ENCODE data around the gene ETV7. TPM values are rescaled to one million over a fixed set of nuclear protein-coding genes. Genes with fewer than 3 reads are reported as not detected.

Gene ETV7
- total RNA-seq, 2 donors from 2014 or later, result 2.6 to 5.4 TPM

DNA sequence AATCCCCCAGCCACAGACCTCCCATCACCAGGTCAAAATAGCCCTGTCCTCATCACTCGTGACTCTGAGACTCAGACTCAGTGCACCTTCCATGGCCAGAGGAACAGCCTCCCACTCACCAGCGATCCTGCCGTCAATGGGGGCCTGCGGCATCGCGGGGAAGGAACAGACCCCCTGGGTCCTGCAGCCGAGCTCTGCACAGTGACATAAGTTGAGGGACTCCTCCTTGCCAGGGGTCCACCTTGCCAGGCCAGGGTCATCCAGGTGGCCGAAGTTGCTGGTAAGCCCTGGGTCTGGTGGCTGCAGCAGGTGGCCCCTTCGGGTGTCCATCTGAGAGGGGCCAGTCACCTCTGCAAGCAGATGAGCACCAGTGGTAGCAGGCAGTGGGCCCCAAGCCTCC lies 16.3 kb downstream of the ETV7 start:
- Histone ChIP-seq H3K9me3 (no peaks in the 10 kb centered on the region), H3K4me1 (ENCODE audit: control insufficient read depth in 1 of 2, low read depth in 2 of 2) (peaks cover 0 to 19% of the 10 kb centered on the region in 2 donors), H3K36me3 (no peaks in the 10 kb centered on the region), H3K27ac (no peak overlapping the region), H3K4me3 (no peak overlapping the region), H3K27me3 (replicated peaks; ENCODE audit: insufficient read depth) (no peaks in the 10 kb centered on the region)
- ATAC-seq (ENCODE audit: insufficient number of reproducible peaks, low FRiP score, low read depth) (no peak), DNase-seq (ENCODE audit: low spot score) (no peak)
- TF ChIP-seq, protein P1, sequence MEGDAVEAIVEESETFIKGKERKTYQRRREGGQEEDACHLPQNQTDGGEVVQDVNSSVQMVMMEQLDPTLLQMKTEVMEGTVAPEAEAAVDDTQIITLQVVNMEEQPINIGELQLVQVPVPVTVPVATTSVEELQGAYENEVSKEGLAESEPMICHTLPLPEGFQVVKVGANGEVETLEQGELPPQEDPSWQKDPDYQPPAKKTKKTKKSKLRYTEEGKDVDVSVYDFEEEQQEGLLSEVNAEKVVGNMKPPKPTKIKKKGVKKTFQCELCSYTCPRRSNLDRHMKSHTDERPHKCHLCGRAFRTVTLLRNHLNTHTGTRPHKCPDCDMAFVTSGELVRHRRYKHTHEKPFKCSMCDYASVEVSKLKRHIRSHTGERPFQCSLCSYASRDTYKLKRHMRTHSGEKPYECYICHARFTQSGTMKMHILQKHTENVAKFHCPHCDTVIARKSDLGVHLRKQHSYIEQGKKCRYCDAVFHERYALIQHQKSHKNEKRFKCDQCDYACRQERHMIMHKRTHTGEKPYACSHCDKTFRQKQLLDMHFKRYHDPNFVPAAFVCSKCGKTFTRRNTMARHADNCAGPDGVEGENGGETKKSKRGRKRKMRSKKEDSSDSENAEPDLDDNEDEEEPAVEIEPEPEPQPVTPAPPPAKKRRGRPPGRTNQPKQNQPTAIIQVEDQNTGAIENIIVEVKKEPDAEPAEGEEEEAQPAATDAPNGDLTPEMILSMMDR (IDR thresholded peaks at IDR 0.05), result no peak

DNA sequence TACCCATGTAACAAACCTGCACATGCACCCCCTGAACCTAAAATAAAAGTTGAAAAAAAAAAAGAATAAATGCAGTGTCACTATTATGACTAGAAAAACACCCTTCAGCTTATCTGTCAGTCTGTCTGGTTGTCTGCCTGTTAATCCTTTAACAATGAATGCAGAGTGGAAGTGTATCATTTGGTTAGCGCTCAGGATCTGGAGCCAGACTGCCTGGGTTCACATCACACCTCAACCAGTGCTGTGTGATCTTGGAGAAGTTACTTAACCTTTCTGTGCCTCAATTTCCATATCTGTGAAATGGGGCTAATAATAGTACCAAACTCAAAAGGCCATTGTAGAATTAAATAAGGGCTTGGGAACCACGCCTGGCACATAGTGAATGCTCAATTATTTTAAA lies 16.8 kb downstream of the ETV7 start:
- Histone ChIP-seq H3K9me3 (no peaks in the 10 kb centered on the region), H3K27me3 (replicated peaks; ENCODE audit: insufficient read depth) (no peaks in the 10 kb centered on the region), H3K4me1 (ENCODE audit: control insufficient read depth in 1 of 2, low read depth in 2 of 2) (peaks cover 0 to 16% of the 10 kb centered on the region in 2 donors), H3K27ac (no peak overlapping the region), H3K36me3 (no peaks in the 10 kb centered on the region), H3K4me3 (no peak overlapping the region)
- DNase-seq (ENCODE audit: low spot score) (no peak), ATAC-seq (ENCODE audit: insufficient number of reproducible peaks, low FRiP score, low read depth) (no peak)
- TF ChIP-seq, protein P1 (IDR thresholded peaks at IDR 0.05), result no peak

DNA sequence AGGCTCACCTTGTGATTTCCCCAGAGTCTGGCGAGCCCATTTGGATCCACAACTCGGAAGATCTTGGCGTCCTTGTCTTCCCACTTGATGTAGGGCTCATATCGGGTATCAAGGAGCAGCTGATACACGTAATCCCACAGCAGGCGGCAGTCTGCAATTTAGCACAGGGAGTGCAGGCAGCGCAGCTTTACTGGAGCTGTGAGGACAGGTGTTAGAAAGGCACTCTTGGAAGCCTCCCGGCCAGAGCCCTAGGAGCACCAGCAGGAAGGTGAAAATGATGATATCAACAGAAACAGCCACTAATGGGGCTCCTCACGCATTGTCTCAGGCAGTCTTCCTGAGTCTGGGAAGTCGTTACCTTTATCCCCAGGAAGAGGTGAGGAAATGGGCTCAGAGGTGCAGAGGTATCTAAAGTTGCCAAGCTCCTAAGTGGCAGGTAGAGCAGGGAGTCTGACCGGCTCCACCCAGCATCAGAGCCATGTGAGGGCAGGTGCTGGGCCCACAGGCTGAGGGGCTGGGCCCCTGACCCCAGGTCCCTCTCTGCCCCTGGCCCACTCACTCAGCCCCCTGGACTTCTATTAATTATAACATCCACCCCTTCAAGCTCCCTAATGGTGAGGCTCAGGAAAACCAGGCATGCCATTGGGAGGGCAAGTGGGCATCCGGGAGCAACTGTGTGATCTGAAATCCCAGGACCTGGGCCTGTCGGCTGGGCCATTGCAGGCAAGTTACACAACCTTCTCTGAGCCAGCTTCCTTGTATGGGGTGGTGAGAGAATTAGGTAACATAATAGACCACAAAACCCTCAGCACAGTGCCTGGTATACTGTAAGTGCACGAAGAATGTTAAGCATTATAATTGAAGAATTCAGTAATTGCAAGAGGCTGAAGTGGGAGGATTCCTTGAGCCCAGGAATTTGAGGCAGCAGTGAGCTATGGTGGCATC lies 18.3 kb downstream of the ETV7 start:
- Histone ChIP-seq H3K9me3 (no peaks in the 10 kb centered on the region), H3K27ac (no peak overlapping the region), H3K27me3 (replicated peaks; ENCODE audit: insufficient read depth) (no peaks in the 10 kb centered on the region), H3K36me3 (no peaks in the 10 kb centered on the region), H3K4me3 (no peak overlapping the region), H3K4me1 (ENCODE audit: control insufficient read depth in 1 of 2, low read depth in 2 of 2) (peaks cover 0 to 1% of the 10 kb centered on the region in 2 donors)
- ATAC-seq (ENCODE audit: insufficient number of reproducible peaks, low FRiP score, low read depth) (no peak), DNase-seq (ENCODE audit: low spot score) (no peak)
- TF ChIP-seq, protein P1 (IDR thresholded peaks at IDR 0.05), result no peak

DNA sequence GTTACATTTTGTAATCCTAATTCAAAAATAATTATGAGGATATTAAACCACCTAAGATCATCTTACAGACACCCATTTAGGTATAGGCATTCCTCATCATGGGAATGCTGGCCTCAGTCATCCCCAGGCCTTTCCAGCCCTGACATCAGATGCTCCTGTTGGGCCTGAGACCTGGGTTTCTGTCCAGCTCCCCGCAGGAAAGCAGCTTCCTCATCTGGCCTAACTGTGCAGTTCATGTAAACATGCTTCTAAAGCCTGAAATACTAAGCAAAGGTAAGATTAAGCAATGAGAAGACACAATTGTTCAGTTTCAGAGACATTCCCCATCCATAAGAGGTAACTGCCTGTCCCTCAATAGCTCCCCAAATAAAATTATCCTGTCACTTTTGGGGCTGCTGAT lies 19.0 kb downstream of the ETV7 start:
- Histone ChIP-seq H3K27ac (no peak overlapping the region), H3K4me1 (ENCODE audit: control insufficient read depth in 1 of 2, low read depth in 2 of 2) (no peaks in the 10 kb centered on the region), H3K9me3 (no peaks in the 10 kb centered on the region), H3K36me3 (no peaks in the 10 kb centered on the region), H3K27me3 (replicated peaks; ENCODE audit: insufficient read depth) (no peaks in the 10 kb centered on the region), H3K4me3 (no peak overlapping the region)
- TF ChIP-seq, protein P1 (IDR thresholded peaks at IDR 0.05), result no peak
- ATAC-seq (ENCODE audit: insufficient number of reproducible peaks, low FRiP score, low read depth) (no peak), DNase-seq (ENCODE audit: low spot score) (no peak)

DNA sequence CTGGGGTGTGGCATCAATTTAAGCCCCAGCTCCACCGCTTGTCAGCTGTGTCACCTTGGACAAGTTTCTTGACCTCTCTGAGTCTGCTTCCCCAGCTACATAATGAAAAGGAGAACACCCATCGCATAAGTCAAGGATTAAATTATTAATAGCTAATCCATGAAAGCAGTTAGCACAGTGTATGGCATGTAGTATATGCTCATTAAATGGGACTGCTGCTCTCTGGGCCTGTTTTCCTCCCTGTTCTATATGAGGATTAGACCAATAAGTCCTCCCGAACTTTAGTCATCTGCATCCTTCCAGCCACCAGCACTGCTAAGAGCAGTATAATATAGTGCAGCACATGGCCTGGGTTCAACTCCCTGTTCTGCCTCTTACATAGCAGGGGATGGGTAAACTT lies 19.7 kb downstream of the ETV7 start:
- Histone ChIP-seq H3K9me3 (no peaks in the 10 kb centered on the region), H3K4me1 (ENCODE audit: control insufficient read depth in 1 of 2, low read depth in 2 of 2) (no peaks in the 10 kb centered on the region), H3K36me3 (no peaks in the 10 kb centered on the region), H3K4me3 (no peak overlapping the region), H3K27ac (no peak overlapping the region), H3K27me3 (replicated peaks; ENCODE audit: insufficient read depth) (no peaks in the 10 kb centered on the region)
- TF ChIP-seq, protein P1 (IDR thresholded peaks at IDR 0.05), result no peak
- no peak for ATAC-seq (ENCODE audit: insufficient number of reproducible peaks, low FRiP score, low read depth)
- DNase-seq (ENCODE audit: low spot score), result no peak
